Activated CD4-positive, alpha-beta T cell treated with anti-CD3 and anti-CD28 coated beads for 24 hours (primary cell): Measurements from ENCODE around the gene S1PR4.

ENCODE experiments used
- DNase-seq, 2 donors: peaks; one replicate each; pipeline ENCODE4 v3.0.0-alpha.2; 2020; ENCODE audit warnings: low read depth in 2 of 2

The S1PR4 gene, protein sequence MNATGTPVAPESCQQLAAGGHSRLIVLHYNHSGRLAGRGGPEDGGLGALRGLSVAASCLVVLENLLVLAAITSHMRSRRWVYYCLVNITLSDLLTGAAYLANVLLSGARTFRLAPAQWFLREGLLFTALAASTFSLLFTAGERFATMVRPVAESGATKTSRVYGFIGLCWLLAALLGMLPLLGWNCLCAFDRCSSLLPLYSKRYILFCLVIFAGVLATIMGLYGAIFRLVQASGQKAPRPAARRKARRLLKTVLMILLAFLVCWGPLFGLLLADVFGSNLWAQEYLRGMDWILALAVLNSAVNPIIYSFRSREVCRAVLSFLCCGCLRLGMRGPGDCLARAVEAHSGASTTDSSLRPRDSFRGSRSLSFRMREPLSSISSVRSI

DNA sequence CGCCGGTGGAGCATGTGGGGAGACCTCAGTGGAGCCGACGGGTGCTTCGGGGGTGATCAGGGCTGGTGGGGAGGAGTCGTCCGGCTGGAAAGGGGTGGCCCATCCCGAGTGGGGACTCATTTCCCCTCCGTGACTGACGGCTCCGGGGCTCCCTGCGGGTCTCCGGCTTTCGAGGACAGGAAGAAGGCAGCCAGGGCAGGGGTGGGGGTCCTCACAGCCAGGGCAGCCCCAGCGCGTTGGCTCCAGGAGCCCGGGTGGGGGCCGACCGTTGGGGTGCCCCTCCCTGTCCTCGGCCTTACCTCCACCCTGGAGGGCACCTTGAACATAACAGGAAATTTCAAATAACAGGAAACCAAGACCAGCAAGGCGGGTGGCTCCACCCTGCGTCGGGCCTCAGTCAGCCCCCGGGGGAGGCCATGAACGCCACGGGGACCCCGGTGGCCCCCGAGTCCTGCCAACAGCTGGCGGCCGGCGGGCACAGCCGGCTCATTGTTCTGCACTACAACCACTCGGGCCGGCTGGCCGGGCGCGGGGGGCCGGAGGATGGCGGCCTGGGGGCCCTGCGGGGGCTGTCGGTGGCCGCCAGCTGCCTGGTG lies at the start of gene S1PR4:
TSS of gene S1PR4 (plus strand) at position 393 of the 596 bp plus-strand sequence. CDS start at position 417, 24 bp downstream.
- DNase-seq = peak in 1 of 2 donors; percentile 42

DNA sequence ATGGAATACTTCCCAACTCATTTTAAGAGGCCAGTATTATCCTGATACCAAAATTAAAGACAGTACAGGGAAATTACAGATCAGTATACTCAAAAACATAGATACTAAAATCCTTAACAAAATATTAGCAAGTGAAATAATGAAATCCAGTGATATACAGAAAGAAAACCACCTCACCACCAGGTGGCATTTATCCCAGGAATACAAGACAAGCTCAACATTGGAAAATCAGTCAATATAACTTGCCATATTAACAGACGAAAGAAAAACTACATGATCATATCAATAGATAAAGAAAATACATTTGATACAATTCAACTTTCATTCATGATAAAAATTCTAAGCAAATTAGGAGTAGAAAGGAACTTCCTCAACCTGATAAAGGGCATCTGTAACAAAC lies 49.5 kb upstream of the S1PR4 start:
- no peak for DNase-seq

DNA sequence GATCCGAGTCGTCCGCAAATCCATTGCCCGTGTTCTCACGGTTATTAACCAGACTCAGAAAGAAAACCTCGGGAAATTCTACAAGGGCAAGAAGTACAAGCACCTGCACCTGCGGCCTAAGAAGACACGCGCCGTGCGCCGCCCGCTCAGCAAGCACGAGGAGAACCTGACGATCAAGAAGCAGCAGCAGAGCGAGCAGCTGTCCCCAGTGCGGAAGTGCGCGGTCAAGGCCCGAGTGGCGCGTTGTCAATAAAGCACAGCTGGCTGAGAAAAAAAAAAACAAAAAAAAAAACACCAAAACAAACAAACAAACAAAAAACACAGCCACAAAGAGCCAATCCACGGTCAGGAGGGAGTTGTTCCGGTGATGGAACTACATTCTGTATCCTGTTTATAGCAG lies 47.4 kb upstream of the S1PR4 start:
- DNase-seq = no peak

GRCh38 chr19:3132971-3133792 lies 45.4 kb upstream of the S1PR4 start:
- DNase-seq = peak; percentile 55 to 75

DNA sequence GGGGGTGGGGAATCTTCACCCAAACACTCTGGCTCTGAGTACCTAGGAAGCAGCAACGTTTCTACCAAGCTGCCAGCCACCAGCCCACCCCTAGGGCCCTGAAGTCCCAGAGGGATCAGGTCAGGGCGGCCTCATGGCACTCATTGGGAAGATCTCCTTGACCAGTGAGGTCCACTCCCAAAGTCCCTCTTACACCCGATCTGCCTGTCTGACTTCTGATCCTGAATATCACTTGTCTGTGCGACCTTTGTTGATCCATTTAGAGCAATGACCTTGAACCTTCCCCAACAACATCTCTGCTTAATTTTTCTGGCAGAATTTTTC lies 44.8 kb upstream of the S1PR4 start:
- no peak for DNase-seq

DNA sequence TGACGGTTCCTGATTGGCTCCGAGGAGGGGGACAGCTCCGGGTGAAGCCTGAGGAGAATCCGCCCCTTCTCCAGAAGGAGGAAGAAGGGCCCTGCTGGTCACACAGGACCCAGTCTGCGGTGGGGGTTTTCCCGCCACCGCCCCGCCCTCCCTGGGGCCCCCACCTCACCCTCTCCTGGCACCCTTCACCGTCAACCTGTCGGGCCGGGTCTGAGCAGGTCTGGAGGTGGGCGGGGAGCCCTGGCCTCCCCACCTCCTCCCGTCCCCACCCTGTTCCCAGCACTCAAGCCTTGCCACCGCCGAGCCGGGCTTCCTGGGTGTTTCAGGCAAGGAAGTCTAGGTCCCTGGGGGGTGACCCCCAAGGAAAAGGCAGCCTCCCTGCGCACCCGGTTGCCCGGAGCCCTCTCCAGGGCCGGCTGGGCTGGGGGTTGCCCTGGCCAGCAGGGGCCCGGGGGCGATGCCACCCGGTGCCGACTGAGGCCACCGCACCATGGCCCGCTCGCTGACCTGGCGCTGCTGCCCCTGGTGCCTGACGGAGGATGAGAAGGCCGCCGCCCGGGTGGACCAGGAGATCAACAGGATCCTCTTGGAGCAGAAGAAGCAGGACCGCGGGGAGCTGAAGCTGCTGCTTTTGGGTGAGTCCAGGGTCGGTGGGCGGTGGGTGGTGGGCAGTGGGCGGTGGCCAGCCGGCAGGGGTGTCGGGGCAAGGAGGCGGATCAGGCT lies 42.4 kb upstream of the S1PR4 start, which contains the start of gene GNA15:
TSS of gene GNA15 (plus strand) at position 73 of the 723 bp plus-strand sequence. CDS start at position 491, 418 bp downstream.
- DNase-seq = peak in 1 of 2 donors; percentile 25

DNA sequence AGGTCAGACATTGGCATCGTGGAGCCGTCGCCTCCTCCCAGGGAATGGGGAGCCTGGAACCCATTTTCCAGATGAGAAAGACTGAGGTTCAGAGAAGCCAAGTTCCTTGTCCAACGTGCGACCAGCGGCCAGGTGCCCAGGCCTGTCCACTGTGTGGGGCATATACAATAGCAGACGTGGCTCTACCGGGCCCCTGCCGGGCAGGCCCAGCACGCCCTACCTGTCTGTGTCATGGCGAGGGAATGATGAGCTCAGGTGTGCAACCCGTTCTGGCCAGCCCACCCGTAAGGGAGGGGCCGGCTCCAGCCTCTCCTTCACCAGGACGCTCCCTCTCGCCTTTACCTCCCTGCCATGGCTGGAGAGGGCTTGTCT lies 41.9 kb upstream of the S1PR4 start:
- DNase-seq = no peak

GRCh38 chr19:3137119-3137518 lies 41.5 kb upstream of the S1PR4 start:
- DNase-seq = no peak

DNA sequence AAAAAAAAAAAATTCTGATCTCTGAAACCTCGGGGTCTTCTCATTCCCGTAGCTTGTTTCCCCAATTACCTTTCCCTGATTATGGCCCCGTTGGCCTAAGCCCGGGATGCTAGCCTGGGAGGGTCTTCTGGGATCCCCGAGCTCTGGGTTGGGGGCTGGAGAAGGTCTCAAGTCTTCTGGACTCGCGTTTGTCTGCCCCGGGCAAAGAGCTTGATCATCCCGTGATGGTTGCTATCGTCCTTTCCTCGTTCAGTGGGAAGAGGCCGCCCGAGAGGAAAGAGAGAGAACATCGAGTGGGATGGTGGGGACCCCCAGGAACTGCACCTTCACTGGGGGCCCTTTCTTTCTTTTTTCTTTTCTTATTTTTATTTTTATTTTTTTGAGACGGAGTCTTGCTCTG lies 40.3 kb upstream of the S1PR4 start:
- DNase-seq = no peak

GRCh38 chr19:3140667-3141038 lies 37.9 kb upstream of the S1PR4 start:
- no peak for DNase-seq

GRCh38 chr19:3142292-3142670 lies 36.3 kb upstream of the S1PR4 start:
- DNase-seq = peak in 1 of 2 donors; percentile 40

GRCh38 chr19:3142781-3143337 lies 35.7 kb upstream of the S1PR4 start:
- no peak for DNase-seq

DNA sequence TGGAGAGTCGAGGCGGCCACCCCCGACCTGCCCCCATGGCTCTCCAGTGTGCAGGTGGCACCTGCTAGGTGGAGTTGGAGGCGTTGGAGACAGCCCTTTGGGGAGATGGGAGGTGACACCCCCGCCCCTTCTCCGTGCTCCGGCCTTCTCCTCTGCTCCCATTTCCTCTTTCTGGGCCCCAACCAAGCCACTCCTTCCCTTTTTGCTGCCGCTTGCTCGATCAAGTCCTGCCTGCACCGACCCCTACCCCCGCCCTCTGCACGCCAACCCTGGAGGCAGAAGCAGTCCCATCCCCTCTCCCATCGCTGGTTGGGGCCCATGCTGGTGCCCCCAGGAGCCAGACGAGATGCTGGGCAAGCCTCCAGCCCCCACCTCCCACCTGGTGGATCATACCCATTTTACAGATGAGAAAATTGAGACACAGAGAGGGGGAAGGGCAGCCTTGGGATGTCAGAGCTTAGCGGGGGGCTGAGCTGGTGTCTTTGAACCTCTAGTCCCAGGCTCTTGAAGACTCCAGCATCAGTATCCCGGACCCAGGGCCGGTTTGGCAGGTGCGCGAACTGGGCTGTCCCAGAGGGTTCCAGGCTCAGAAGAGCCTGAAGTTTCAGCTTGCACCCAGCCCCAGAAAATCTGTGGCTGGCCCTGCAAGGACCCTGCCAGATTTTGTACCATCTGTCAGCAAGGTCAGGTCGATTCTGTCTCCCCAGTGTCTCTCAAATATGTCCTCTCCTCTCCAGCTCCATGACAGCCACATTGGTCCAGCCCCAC lies 32.5 kb upstream of the S1PR4 start:
- DNase-seq = no peak

DNA sequence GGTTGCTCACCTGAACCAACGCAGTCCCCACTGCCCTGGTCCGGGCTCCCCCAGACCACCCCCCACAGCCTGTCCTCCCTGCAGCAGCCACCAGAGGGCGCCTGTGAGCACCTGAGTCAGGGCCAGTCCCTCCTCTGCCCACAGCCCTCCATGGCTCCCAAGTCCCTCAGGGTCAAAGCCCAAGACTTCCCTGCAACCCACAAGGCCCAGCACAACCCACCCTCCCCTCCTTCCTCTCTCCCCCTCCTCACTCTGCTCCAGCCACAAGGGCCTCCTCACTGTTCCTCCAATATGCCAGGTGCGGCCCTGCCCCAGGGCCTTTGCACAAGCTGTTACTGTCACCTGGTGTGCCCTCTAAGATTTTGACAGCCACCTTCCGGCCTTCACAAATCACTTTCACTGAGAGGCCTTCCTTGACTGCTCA lies 31.9 kb upstream of the S1PR4 start:
- peak; percentile 61 to 64 for DNase-seq

DNA sequence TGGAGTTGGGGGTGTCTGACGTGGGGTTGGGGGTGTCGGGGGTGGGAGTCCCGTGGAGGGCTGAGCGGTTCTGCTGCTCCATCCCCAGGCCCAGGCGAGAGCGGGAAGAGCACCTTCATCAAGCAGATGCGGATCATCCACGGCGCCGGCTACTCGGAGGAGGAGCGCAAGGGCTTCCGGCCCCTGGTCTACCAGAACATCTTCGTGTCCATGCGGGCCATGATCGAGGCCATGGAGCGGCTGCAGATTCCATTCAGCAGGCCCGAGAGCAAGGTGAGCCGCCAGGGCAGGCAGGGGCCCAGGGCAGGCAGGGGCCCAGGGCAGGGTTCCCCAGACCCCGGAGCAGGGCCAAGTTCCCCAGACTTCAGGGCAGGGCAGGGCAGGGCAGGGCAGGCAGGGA lies 30.1 kb upstream of the S1PR4 start:
- DNase-seq = no peak

GRCh38 chr19:3149089-3149488 lies 29.5 kb upstream of the S1PR4 start:
- no peak for DNase-seq

- no peak for DNase-seq
Measured at GRCh38 chr19:3149526-3150505, 28.8 kb upstream of the S1PR4 start.

DNA sequence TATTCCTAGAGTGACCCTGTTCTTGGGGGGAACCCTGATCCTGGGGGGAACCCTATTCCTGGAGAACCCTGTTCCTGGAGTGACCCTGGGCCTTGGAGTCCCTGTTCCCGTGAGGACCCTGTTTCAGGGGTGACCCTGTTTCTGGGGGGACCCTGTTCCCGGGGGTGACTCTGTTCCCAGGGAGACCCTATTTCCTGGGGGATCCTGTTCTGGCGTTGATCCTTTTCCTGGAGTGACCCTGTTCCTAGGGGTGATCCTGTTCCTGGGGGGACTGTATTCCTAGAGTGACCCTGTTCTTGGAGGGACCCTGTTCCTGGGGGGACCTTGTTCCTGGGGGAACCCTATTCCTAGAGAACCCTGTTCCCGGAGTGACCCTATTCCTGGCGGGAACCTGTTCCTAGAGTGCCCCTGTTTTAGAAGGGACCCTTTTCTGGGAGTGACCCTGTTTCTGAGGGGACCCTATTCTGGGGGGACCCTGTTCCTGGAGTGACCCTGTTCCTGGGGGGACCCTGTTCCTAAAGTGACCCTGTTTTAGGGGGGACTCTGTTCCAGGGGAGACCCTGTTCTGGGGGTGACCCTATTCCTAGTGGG lies 27.7 kb upstream of the S1PR4 start:
- DNase-seq = no peak
